A549 treated with CpdA at 1 μM for 4 hours (cell line): ENCODE results near the gene SRSF4. TPM values are rescaled to one million over a fixed set of nuclear protein-coding genes. Genes with fewer than 3 reads are reported as not detected.

Experiments
- total RNA-seq: library from RNA; stranded (reverse); fragments of 200-300 nt; extraction: Qiagen RNA extraction; gene quantifications from 5 replicates; pipeline ENCODE4 v1.2.3, GENCODE V29; 2022; ENCODE audit warnings: low read depth

The SRSF4 gene
- total RNA-seq, result 44.9 to 51.5 TPM (median 49.3 TPM) in 5 replicates

GRCh38 chr1:29181413-29182225 lies at the start of gene SRSF4:
SRSF4 (minus strand) TSS chr1:29181900; CDS start chr1:29181752, 148 bp downstream.

GRCh38 chr1:29230553-29231378 lies 49.1 kb upstream of the SRSF4 start, which contains the start of gene MECR:
MECR (minus strand) TSS chr1:29230934; CDS start chr1:29230906, 28 bp downstream.

DNA sequence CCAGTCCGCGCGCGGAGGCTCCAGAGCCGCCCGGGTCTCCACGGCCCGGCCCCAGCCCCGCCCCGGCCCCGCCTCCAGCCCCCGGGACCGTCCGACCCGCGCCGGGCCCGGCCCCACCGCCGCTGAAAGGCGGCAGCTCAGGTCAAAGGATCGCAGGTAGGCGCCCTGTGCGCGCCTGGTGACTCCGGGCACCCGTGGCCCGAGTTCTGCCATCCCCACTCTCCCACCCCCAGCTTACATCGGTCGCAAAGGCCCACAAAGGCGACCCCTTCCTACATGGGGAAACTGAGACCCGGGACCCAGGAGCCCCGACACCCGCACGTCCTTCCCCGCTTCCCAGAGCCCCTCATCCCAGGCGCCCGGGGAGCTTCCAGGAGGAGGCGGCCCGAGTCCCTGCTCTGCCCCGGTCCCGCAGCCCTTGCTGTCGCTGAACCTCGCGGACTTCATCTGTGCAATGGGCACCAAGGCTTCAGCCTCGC lies 57.8 kb downstream of the SRSF4 start, which contains the start of gene TMEM200B:
TMEM200B (minus strand) TSS at position 17 of the 479 bp plus-strand sequence. CDS start 2,075 bp downstream, outside the sequence.

Other genes with a start within 250 kb of the SRSF4 start
- 0.07 to 0.21 TPM (median 0.13 TPM) in 5 replicates for gene TMEM200B, start 58.0 kb downstream of the SRSF4 start, total RNA-seq
- gene MECR, start 49.0 kb upstream of the SRSF4 start, total RNA-seq, result 16.6 to 22.4 TPM (median 21.0 TPM) in 5 replicates
- 6.4 to 8.3 TPM (median 7.0 TPM) in 5 replicates for gene PTPRU, start 54.6 kb upstream of the SRSF4 start, total RNA-seq